Glomerular visceral epithelial cell (primary cell): Measurements from ENCODE around the gene FAS.

Experiments used
- DNase-seq: peaks from one replicate; pipeline ENCODE4 v3.0.0-alpha.2; 2016; ENCODE audit errors: extremely low spot score

The FAS gene

DNA sequence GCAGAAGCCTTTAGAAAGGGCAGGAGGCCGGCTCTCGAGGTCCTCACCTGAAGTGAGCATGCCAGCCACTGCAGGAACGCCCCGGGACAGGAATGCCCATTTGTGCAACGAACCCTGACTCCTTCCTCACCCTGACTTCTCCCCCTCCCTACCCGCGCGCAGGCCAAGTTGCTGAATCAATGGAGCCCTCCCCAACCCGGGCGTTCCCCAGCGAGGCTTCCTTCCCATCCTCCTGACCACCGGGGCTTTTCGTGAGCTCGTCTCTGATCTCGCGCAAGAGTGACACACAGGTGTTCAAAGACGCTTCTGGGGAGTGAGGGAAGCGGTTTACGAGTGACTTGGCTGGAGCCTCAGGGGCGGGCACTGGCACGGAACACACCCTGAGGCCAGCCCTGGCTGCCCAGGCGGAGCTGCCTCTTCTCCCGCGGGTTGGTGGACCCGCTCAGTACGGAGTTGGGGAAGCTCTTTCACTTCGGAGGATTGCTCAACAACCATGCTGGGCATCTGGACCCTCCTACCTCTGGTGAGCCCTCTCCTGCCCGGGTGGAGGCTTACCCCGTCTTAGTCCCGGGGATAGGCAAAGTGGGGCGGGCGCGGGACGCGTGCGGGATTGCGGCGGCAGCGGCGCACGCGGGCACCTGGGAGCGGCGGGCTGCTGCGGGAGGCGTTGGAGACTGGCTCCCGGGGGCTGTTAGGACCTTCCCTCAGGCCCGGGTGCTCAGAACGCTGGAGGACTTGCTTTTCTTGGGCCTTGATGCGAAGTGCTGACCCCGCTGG is at the start of gene FAS:
Gene FAS (plus strand): TSS at position 415 of the 777 bp plus-strand sequence. CDS start 79 bp downstream, at position 494.
- DNase-seq, result peak; percentile 85

DNA sequence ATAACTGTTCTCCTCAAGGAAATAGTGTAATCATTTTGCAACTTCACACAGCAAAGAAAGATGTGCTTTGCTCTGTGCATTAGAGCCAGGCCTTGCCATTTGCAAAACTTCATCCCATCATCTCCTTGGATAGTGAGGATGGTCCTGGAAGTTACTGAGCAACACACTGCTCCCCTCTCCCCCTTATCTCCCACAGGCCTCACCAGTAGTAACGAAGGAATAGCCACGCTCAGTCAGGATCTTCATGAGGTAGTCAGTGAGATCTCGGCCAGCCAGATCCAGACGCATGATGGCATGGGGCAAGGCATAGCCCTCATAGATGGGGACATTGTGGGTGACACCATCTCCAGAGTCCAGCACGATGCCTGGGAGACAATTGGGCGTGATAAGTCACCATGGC is 49.6 kb upstream of the FAS start:
- DNase-seq, result no peak

- no peak for DNase-seq
Measured at GRCh38 chr10:88943778-88944177, 46.8 kb upstream of the FAS start.

GRCh38 chr10:88944813-88945212 is 45.8 kb upstream of the FAS start:
- no peak for DNase-seq

GRCh38 chr10:88946200-88946599 is 44.4 kb upstream of the FAS start:
- no peak for DNase-seq

DNA sequence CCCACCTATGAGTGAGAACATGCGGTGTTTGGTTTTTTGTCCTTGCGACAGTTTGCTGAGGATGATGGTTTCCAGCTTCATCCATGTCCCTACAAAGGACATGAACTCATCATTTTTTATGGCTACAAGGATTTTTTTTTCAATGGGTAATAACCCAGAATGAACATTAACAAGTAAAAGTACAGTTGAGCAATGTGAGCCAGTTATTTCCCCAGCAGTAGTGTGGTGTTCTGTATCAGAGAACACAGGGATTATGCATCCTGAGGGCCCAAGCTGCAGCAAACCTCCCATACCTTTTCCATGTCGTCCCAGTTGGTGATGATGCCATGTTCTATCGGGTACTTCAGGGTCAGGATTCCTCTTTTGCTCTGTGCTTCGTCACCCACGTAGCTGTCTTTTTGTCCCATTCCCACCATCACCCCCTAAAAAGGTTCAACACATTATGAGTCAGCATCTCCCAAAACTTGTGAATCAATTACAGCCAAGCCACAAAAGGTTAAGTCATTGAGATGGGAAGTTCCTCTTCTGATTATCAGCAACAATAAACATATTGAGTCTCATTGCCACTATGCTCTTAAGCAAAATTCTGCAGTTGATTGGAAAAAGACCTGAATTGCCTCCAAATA is 43.5 kb upstream of the FAS start:
- DNase-seq, result no peak

GRCh38 chr10:88949051-88949450 is 41.5 kb upstream of the FAS start:
- no peak for DNase-seq

DNA sequence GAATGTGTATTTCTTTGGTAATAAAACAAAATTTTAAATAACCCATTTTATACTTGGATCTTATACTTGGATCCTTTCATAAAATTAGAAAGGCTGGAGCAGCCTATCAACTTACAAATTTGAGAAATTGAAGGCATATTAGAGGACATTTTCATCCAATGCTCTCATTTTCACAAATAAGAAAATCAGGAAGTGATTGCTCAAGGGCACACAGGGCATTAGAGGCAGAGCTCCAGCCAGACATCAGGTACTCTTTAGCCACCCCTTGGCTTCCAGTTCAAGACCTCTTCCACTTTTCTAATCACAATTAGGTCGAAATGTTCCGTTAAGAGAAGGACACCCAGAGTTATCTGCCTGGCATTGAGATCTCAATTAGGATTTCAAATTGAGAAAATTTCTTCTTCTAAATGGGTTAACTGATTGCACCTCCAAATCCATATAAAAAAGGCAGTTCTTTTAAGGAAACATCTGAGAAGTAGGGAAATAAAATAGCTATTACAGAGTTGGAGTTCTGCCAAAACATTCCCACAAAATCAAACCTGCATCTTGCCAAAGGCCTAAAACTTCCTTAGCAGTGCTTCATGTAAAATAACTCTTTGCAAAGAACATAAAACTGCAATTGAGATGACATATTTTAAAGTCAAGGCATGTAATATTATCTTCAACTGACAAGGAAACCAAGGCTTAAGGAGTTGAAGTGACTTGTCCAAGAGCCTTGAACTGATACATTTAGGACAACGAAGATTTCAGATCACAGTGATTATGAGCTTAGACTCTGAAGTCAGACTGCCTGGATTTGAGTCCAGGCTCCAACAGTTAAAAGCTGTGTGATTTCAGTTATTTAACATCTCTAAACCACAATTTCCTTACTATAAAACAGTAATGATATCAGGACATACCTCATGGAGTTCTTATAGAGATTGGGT is 40.4 kb upstream of the FAS start:
- DNase-seq, result no peak

DNA sequence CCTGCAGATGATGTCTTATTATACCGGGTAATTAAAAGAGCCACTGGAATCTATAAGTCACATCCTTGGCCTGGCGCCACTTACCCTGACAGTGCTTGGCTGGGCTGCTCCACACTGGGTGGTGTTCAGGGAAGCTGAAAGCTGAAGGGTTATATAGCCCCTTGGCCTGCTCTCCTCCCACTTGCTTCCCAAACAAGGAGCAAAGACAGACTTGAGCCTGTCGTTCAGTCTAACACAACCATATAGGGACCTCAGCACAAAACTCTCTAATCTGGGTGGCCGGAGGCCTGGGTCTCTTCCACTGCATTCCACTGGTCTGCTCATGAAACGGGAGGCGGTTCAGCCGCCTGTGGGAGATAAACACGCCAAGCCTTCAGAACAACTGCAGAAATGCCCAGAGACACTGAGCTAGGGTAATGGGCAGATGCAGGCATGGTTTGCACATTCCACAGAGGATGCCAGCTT is 37.9 kb upstream of the FAS start, which contains the start of gene ACTA2:
Gene ACTA2 (minus strand): TSS at position 127 of the 465 bp plus-strand sequence. CDS start 3,843 bp downstream, outside the sequence.
- DNase-seq, result peak; percentile 9

- DNase-seq, result no peak
Measured at GRCh38 chr10:88953662-88954061, 36.9 kb upstream of the FAS start.

- no peak for DNase-seq
Measured at GRCh38 chr10:88954458-88955083, 36.0 kb upstream of the FAS start.

- no peak for DNase-seq
Measured at GRCh38 chr10:88957381-88957780, 33.2 kb upstream of the FAS start.

- DNase-seq, result no peak
Measured at GRCh38 chr10:88958721-88959120, 31.9 kb upstream of the FAS start.

GRCh38 chr10:88960802-88961201 is 29.8 kb upstream of the FAS start:
- no peak for DNase-seq

DNA sequence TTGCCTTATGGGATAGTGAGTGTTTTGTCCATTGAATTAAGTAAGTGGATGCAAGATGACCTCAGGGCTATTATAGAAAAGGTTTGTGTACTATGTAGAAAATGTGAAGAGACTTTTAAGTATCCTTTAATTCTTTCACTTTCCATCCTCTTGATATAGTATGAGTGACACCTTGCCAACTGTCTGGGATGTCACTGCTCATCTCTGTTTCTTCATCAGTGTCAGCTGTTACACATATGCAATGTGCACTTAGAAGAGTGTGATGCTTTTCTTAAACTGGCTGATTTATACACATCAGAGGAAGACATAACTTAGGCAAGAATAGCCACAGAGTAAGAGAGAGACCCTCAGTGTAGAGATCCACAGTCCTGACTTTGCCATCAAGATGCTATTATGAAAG is 29.3 kb upstream of the FAS start:
- DNase-seq, result no peak

DNA sequence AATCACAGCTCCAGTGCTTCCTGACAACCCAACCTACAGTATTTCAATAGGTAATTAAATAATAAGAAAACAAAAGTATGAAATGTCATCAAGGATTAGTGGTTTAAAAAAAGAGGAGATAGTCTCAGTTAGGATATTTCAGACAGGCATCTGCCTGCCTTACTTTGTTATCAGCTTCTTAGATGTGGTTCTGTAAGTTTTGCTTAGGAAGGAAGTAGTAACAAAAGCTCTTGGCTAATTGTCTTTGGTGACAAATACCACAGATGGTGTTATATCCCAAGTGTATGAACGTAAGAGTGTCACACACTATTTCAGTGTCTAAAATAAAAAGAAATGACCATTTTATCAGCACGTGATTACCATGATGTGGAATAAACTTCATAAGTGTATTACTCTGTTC is 28.3 kb upstream of the FAS start:
- DNase-seq, result no peak

DNA sequence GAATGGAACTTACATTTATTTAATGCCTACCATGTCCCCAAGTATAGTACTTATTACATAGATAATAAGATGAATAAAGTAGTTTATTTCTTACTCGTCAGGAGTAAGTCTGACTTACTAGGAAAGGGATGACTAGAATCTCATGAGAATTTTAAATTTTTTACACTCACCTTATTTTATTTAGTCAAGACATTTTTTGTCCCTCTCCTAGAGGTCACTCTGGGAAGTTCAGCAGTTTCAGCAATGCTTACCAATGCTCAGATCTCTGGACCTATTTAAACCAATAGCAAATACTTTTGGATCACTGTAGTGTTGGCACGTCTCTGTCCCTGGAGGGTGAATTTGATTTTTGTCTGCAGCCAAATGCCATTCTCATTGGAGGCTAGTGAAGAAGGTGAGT is 27.3 kb upstream of the FAS start:
- no peak for DNase-seq

GRCh38 chr10:88964360-88964759 is 26.2 kb upstream of the FAS start:
- no peak for DNase-seq

- DNase-seq, result no peak
Measured at GRCh38 chr10:88964869-88965415, 25.7 kb upstream of the FAS start.

GRCh38 chr10:88966797-88967196 is 23.8 kb upstream of the FAS start:
- no peak for DNase-seq

DNA sequence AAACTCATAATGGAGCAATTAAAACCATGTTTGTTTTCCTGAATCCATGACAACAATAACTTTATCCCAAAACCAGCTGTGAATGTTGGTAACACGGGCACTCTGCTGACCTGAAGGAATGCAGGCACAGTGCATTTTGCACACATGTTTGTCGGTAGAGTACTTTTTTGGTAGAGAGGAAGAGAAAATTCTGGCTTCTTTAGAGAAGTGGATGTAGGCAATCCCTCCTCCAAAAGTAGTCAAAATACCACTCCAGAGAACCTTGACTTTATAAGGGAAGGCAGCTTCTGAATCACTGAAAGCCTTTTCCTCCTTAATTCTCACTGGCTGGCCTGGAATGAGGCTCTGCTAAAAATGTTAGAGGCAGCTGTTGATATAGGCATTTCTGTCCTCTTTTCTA is 22.2 kb upstream of the FAS start:
- DNase-seq, result no peak
